ENCODE measurements around the gene NFYC.

DNA sequence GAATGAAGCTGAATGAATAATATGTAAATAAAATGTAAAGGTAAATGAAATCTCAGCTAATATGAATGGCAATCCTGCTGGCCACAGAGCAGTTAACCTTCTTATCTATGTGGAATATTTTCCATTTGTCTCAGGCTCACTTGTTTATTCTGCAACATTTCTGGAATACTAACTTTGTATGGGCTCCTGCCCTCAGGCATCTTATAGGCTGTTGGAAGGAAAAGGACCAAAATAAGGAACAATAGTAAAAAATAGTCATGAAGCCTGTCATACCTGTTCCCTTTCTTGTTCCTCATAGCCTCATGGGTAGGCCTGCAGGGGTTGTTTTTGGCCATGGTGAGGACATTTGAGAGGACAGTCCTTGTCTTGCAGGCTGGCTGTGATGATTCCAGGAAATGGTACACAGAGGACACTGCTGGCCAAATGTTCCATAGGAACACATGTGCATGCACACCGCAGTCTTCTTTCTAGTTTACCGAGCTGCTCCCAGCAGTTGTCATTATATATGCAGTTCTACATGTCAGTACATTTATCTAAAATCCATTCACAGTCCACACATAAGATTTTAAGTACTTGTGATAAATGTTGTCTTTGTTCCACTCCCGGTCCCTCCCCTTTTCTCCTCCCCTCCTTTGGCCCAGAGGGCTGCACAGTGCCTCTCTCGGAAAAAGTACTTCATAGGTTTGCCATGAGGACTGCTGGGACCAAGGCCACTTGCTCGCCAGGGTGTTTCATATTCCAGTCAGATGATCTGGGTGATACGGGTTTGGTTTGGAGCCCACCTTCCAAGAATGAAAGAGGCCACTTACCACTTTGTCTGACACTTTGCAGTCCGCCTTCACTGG lies 76.9 kb downstream of the NFYC start:
- TF ChIP-seq, protein P1, sequence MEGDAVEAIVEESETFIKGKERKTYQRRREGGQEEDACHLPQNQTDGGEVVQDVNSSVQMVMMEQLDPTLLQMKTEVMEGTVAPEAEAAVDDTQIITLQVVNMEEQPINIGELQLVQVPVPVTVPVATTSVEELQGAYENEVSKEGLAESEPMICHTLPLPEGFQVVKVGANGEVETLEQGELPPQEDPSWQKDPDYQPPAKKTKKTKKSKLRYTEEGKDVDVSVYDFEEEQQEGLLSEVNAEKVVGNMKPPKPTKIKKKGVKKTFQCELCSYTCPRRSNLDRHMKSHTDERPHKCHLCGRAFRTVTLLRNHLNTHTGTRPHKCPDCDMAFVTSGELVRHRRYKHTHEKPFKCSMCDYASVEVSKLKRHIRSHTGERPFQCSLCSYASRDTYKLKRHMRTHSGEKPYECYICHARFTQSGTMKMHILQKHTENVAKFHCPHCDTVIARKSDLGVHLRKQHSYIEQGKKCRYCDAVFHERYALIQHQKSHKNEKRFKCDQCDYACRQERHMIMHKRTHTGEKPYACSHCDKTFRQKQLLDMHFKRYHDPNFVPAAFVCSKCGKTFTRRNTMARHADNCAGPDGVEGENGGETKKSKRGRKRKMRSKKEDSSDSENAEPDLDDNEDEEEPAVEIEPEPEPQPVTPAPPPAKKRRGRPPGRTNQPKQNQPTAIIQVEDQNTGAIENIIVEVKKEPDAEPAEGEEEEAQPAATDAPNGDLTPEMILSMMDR (IDR thresholded peaks at IDR 0.05; ENCODE audit: insufficient read depth, low read depth, low read length): no peak
- no peak for TF ChIP-seq EZH2 (IDR thresholded peaks at IDR 0.05; ENCODE audit: insufficient read depth, low read length)

All from astrocyte (in vitro differentiated cells and primary cell).